GM12878 (cell line): ENCODE results near the gene BDH2. TPM values are rescaled to one million over a fixed set of nuclear protein-coding genes. Genes with fewer than 3 reads are reported as not detected.

Experiments used
- ATAC-seq: fragments of 200-7000 bp; cut with Tn5 transposase; 3 replicates; pipeline ENCODE4 v1.9.1; 2020; ENCODE audit warnings: mild to moderate bottlenecking, moderate library complexity
- BruUV-seq: library from RNA; stranded (reverse); fragments of 400-500 nt; replicated peaks from 2 replicates; lab custom pipeline; 2021; lab: Mats Ljungman, UMichigan
- CTCF ChIA-PET: fragments of 300-600 bp; sonication (Branson Sonifier 250); formaldehyde crosslinking; extraction: SDS; loops from one replicate; lab custom pipeline; 2021; ENCODE audit warnings: inconsistent platforms; lab: Yijun Ruan, JAX
- POLR2A ChIA-PET: fragments of 350-600 bp; formaldehyde crosslinking; extraction: SDS; loops from one replicate; lab custom pipeline; 2021; ENCODE audit warnings: inconsistent platforms; lab: Charles Lee
- RAD21 ChIA-PET: fragments of 300-600 bp; sonication (Branson Sonifier 250); formaldehyde crosslinking; loops from one replicate; lab custom pipeline; 2023; ENCODE audit warnings: antibody characterized with exemption; ENCODE audit not compliant: unreplicated experiment; lab: Charles Lee
- SMC1A ChIA-PET: fragments of 300-600 bp; sonication (Branson Sonifier 250); formaldehyde crosslinking; loops from one replicate; lab custom pipeline; 2023; ENCODE audit not compliant: unreplicated experiment, uncharacterized antibody; lab: Charles Lee
- DNase-seq: peaks from one replicate; pipeline ENCODE4 v3.0.0-alpha.2; 2011; ENCODE audit warnings: low read depth, low spot score
- FAIRE-seq: peaks from 3 replicates; lab custom pipeline; 2011; peaks lifted over from hg19 to GRCh38; lab: Jason Lieb, UNC
- H2AFZ ChIP-seq: 2 replicates; pipeline ENCODE4 v1.6.0; 2011; ENCODE audit warnings: low read depth, low read length, control low read depth; ENCODE audit not compliant: control insufficient read depth
- H3K27ac ChIP-seq: 2 replicates; pipeline ENCODE4 v1.5.1; 2011; ENCODE audit warnings: control low read depth; ENCODE audit not compliant: control insufficient read depth, insufficient read depth
- H3K27me3 ChIP-seq, 2 experiments: replicated peaks in 1 of 2; 2 replicates each; pipeline versions ENCODE4 v1.6.0 to v1.6.1; 2011; ENCODE audit warnings: low read length in 1 of 2; ENCODE audit not compliant: control insufficient read depth in 2 of 2, insufficient read depth in 2 of 2
- H3K36me3 ChIP-seq, 2 experiments: 2 replicates each; pipeline ENCODE4 v1.5.1; 2011; ENCODE audit warnings: low read length in 1 of 2; ENCODE audit not compliant: control insufficient read depth in 2 of 2, insufficient read depth in 2 of 2
- H3K4me1 ChIP-seq: 2 replicates; pipeline ENCODE4 v1.6.1; 2011; ENCODE audit warnings: mild to moderate bottlenecking, low read length, moderate library complexity, mixed read lengths; ENCODE audit not compliant: control insufficient read depth, insufficient read depth
- H3K4me2 ChIP-seq: 2 replicates; pipeline ENCODE4 v1.6.0; 2011; ENCODE audit warnings: control low read depth; ENCODE audit not compliant: control insufficient read depth, insufficient read depth
- H3K4me3 ChIP-seq: fragments of 200-600 bp; sonication (generic); 2 replicates; pipeline ENCODE4 v1.5.1; 2016
- H3K79me2 ChIP-seq: 2 replicates; pipeline ENCODE4 v1.6.0; 2011; ENCODE audit warnings: low read length; ENCODE audit not compliant: control insufficient read depth, insufficient read depth
- H3K9ac ChIP-seq: 2 replicates; pipeline ENCODE4 v1.8.0; 2011; ENCODE audit warnings: low read length, control low read depth, mixed read lengths; ENCODE audit not compliant: control insufficient read depth, insufficient read depth
- H3K9me3 ChIP-seq: replicated peaks from 3 replicates; pipeline ENCODE4 v1.5.1; 2011; ENCODE audit warnings: mild to moderate bottlenecking, low read length; ENCODE audit not compliant: control insufficient read depth, insufficient read depth
- H4K20me1 ChIP-seq: 2 replicates; pipeline ENCODE4 v1.6.0; 2011; ENCODE audit not compliant: control insufficient read depth, insufficient read depth
- CHD1 ChIP-seq: IDR thresholded peaks from 2 replicates; pipeline ENCODE4 v1.6.1; 2012; ENCODE audit warnings: low read depth, low read length, improper control_type of control experiment
- CHD4 ChIP-seq: fragments of 200-600 bp; sonication (generic); IDR thresholded peaks from 2 replicates; pipeline ENCODE4 v1.6.1; 2016; ENCODE audit warnings: mild to moderate bottlenecking
- FOXK2 ChIP-seq: fragments of 450-650 bp; IDR thresholded peaks from 2 replicates; pipeline ENCODE4 v1.6.1; 2017; ENCODE audit warnings: mild to moderate bottlenecking, moderate library complexity
- KLF5 ChIP-seq: fragments of 450-650 bp; IDR thresholded peaks from 2 replicates; pipeline ENCODE4 v1.6.1; 2014; ENCODE audit warnings: mild to moderate bottlenecking; ENCODE audit not compliant: partially characterized antibody
- MYB ChIP-seq: fragments of 150-350 bp; IDR thresholded peaks from 2 replicates; pipeline ENCODE4 v1.6.1; 2014; ENCODE audit warnings: mild to moderate bottlenecking, low read depth, low read length, borderline replicate concordance
- SPI1 ChIP-seq: IDR thresholded peaks from 2 replicates; pipeline ENCODE4 v1.6.1; 2011; ENCODE audit warnings: low read depth, mild to moderate bottlenecking, low read length, moderate library complexity, borderline replicate concordance; ENCODE audit not compliant: insufficient read depth
- WRNIP1 ChIP-seq: IDR thresholded peaks from 2 replicates; pipeline ENCODE4 v1.6.1; 2011; ENCODE audit warnings: low read depth, low read length, improper control_type of control experiment, borderline replicate concordance
- YY1 ChIP-seq: IDR thresholded peaks from 2 replicates; pipeline ENCODE4 v1.6.1; 2011; ENCODE audit warnings: low read depth, mild to moderate bottlenecking, low read length
- ZNF207 ChIP-seq: fragments of 450-650 bp; IDR thresholded peaks from 2 replicates; pipeline ENCODE4 v1.6.1; 2014; ENCODE audit warnings: antibody characterized with exemption, mild to moderate bottlenecking, borderline replicate concordance
- ZNF217 ChIP-seq: fragments of 450-650 bp; IDR thresholded peaks from 2 replicates; pipeline ENCODE4 v1.6.1; 2017; ENCODE audit warnings: antibody characterized with exemption, mild to moderate bottlenecking
- WGBS: methylation state at CpG from one replicate; pipeline ENCODE4 v1.1.6; 2016; ENCODE audit warnings: low lambda C conversion rate; ENCODE audit not compliant: insufficient replicate concordance, insufficient coverage; ENCODE audit errors: missing lambda C conversion rate; 5-methylcytosine and 5-hydroxymethylcytosine counted together
- in situ Hi-C: fragments of 300-500 bp; cut with MboI; formaldehyde crosslinking; loops from 9 replicates; pipeline ENCODE4 v1.14.3; 2018; ENCODE audit warnings: mixed read lengths
- intact Hi-C: fragments of 100-400 bp; cut with micrococcal nuclease; formaldehyde crosslinking; loops from one replicate; pipeline ENCODE4 v1.14.2; 2022; ENCODE audit not compliant: unreplicated experiment
- polyA plus RNA-seq, 11 experiments: library from polyadenylated mRNA; depleted of rRNA in 4 of 11; unstranded in 6 of 11; stranded (reverse) in 5 of 11; fragments of >200 nt; fragmentation: Nextera tagmentation in 4 of 11; fragmentation: Illumina TruSeq in 1 of 11; extraction: Ambion mirVana in 4 of 11; extraction: Trizol in 1 of 11; gene quantifications; 1 replicate in 1 of 11; 2 replicates in 10 of 11; pipeline versions ENCODE4 v1.2.1 to v1.2.3, GENCODE V29; 2011 to 2016; ENCODE audit warnings: inconsistent platforms in 2 of 11, missing spikeins in 2 of 11, low read depth in 1 of 11
- total RNA-seq, 4 experiments: library from RNA; depleted of rRNA in 3 of 4; stranded (reverse); fragments of >200 nt in 3 of 4; fragmentation: Illumina TruSeq in 1 of 4; extraction: Trizol in 1 of 4; gene quantifications; 2 replicates each; pipeline versions ENCODE4 v1.2.1 to v1.2.3, GENCODE V29; 2013 to 2021
- TF ChIP-seq, protein P1 (sequence below): fragments of 450-650 bp; IDR thresholded peaks from 2 replicates; pipeline ENCODE4 v1.6.1; 2017; ENCODE audit warnings: mild to moderate bottlenecking, low read depth, inconsistent platforms; ENCODE audit not compliant: poor library complexity, severe bottlenecking
- TF ChIP-seq, protein P2 (sequence below): IDR thresholded peaks from 2 replicates; pipeline ENCODE4 v1.6.1; 2011; ENCODE audit warnings: borderline replicate concordance, low read depth, mild to moderate bottlenecking, moderate library complexity, low read length; ENCODE audit not compliant: insufficient read depth, poor library complexity, severe bottlenecking
- TF ChIP-seq, protein P3 (sequence below): fragments of 450-650 bp; IDR thresholded peaks from 2 replicates; pipeline ENCODE4 v1.6.1; 2018; ENCODE audit warnings: borderline replicate concordance, mild to moderate bottlenecking; ENCODE audit not compliant: partially characterized antibody
- TF ChIP-seq, protein P4 (sequence below): fragments of 450-650 bp; IDR thresholded peaks from 2 replicates; pipeline ENCODE4 v1.6.1; 2017; ENCODE audit warnings: borderline replicate concordance
- TF ChIP-seq, protein P5 (sequence below): fragments of 450-650 bp; IDR thresholded peaks from 2 replicates; pipeline ENCODE4 v1.6.1; 2016; ENCODE audit warnings: mild to moderate bottlenecking

Gene BDH2
- total and polyA plus RNA-seq, 10 of the 15 experiments (the other 5 are each of a cell fraction or from before 2014, with no cell fraction given): 20.9 to 47.3 (median 33.5) TPM

DNA sequence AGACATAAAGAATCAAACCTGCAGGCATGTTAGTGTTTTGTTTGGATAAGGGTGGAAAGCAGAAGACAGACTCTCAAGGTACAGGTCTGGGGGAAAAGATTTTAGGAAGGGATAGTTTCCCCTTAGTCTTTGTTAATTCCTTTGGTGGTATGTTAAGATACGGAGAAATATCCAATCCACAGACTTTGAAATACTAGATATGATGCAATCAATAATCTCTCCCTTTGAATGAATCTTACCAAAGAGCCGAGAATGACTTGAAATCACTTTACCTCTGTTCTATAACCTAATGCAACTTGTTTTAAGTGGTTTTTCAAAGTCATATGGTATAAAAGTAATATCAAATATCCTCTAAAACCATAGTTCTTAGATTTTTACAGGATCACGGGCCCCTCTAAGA is 5.3 kb upstream of the BDH2 start:
- no TSS peak for BruUV-seq
- ATAC-seq (no peak), DNase-seq (no peak), FAIRE-seq (no peak)
- Histone ChIP-seq H3K9me3 (no peaks in the 10 kb centered on the region), H3K9ac (no peak overlapping the region), H3K4me2 (no peak overlapping the region), H3K27ac (no peak overlapping the region), H3K27me3 (no peaks in the 10 kb centered on the region), H3K4me3 (no peak overlapping the region), H3K4me1 (no peaks in the 10 kb centered on the region), H3K79me2 (no peaks in the 10 kb centered on the region), H2AFZ (no peak overlapping the region), H3K36me3 (peaks cover 1 to 14% of the 10 kb centered on the region in 2 experiments; a peak in 2 of 4 replicates), H4K20me1 (no peaks in the 10 kb centered on the region)
- ChIA-PET SMC1A (no interaction called here), RAD21 (no interaction called here), POLR2A (no interaction called here), CTCF (interaction anchor here (6.8 kb wide), 1 partner anchor 14 kb away, joined by 63 read pairs; no protein-coding TSS in a partner anchor)
- intact Hi-C loops: no loop called here
- in situ Hi-C loops: no loop called here
- WGBS: 100% methylated on average over 3 of the region's 3 CpGs
- no peak for TF ChIP-seq SPI1
- no peak for TF ChIP-seq FOXK2
- TF ChIP-seq, protein P1, sequence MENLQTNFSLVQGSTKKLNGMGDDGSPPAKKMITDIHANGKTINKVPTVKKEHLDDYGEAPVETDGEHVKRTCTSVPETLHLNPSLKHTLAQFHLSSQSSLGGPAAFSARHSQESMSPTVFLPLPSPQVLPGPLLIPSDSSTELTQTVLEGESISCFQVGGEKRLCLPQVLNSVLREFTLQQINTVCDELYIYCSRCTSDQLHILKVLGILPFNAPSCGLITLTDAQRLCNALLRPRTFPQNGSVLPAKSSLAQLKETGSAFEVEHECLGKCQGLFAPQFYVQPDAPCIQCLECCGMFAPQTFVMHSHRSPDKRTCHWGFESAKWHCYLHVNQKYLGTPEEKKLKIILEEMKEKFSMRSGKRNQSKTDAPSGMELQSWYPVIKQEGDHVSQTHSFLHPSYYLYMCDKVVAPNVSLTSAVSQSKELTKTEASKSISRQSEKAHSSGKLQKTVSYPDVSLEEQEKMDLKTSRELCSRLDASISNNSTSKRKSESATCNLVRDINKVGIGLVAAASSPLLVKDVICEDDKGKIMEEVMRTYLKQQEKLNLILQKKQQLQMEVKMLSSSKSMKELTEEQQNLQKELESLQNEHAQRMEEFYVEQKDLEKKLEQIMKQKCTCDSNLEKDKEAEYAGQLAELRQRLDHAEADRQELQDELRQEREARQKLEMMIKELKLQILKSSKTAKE: no peak
- no peak for TF ChIP-seq KLF5
- TF ChIP-seq, protein P2, sequence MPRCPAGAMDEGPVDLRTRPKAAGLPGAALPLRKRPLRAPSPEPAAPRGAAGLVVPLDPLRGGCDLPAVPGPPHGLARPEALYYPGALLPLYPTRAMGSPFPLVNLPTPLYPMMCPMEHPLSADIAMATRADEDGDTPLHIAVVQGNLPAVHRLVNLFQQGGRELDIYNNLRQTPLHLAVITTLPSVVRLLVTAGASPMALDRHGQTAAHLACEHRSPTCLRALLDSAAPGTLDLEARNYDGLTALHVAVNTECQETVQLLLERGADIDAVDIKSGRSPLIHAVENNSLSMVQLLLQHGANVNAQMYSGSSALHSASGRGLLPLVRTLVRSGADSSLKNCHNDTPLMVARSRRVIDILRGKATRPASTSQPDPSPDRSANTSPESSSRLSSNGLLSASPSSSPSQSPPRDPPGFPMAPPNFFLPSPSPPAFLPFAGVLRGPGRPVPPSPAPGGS: no peak
- TF ChIP-seq, protein P3, sequence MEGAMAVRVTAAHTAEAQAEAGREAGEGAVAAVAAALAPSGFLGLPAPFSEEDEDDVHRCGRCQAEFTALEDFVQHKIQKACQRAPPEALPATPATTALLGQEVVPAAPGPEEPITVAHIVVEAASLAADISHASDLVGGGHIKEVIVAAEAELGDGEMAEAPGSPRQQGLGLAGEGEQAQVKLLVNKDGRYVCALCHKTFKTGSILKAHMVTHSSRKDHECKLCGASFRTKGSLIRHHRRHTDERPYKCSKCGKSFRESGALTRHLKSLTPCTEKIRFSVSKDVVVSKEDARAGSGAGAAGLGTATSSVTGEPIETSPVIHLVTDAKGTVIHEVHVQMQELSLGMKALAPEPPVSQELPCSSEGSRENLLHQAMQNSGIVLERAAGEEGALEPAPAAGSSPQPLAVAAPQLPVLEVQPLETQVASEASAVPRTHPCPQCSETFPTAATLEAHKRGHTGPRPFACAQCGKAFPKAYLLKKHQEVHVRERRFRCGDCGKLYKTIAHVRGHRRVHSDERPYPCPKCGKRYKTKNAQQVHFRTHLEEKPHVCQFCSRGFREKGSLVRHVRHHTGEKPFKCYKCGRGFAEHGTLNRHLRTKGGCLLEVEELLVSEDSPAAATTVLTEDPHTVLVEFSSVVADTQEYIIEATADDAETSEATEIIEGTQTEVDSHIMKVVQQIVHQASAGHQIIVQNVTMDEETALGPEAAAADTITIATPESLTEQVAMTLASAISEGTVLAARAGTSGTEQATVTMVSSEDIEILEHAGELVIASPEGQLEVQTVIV: no peak
- no peak for TF ChIP-seq ZNF217
- no peak for TF ChIP-seq ZNF207
- TF ChIP-seq CHD1: no peak
- no peak for TF ChIP-seq WRNIP1
- TF ChIP-seq, protein P4, sequence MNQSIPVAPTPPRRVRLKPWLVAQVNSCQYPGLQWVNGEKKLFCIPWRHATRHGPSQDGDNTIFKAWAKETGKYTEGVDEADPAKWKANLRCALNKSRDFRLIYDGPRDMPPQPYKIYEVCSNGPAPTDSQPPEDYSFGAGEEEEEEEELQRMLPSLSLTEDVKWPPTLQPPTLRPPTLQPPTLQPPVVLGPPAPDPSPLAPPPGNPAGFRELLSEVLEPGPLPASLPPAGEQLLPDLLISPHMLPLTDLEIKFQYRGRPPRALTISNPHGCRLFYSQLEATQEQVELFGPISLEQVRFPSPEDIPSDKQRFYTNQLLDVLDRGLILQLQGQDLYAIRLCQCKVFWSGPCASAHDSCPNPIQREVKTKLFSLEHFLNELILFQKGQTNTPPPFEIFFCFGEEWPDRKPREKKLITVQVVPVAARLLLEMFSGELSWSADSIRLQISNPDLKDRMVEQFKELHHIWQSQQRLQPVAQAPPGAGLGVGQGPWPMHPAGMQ: no peak
- TF ChIP-seq CHD4: no peak
- TF ChIP-seq MYB: no peak
- TF ChIP-seq, protein P5, sequence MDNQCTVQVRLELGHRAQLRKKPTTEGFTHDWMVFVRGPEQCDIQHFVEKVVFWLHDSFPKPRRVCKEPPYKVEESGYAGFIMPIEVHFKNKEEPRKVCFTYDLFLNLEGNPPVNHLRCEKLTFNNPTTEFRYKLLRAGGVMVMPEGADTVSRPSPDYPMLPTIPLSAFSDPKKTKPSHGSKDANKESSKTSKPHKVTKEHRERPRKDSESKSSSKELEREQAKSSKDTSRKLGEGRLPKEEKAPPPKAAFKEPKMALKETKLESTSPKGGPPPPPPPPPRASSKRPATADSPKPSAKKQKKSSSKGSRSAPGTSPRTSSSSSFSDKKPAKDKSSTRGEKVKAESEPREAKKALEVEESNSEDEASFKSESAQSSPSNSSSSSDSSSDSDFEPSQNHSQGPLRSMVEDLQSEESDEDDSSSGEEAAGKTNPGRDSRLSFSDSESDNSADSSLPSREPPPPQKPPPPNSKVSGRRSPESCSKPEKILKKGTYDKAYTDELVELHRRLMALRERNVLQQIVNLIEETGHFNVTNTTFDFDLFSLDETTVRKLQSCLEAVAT: no peak
- no peak for TF ChIP-seq YY1
